ENCODE measurements around the gene WWOX. TPM values are rescaled to one million over a fixed set of nuclear protein-coding genes. Genes with fewer than 3 reads are reported as not detected.
A peak's percentile ranks its signal among the peaks of the same experiment; 100 is the strongest.

WWOX gene
- total RNA-seq, 1 donor from 2014 or later, result 12.6 TPM

- DNase-seq (ENCODE audit: low read depth) (no peak), FAIRE-seq (no peak)
- TF ChIP-seq CTCF (IDR thresholded peaks at IDR 0.05; ENCODE audit: insufficient read depth, low read length, severe bottlenecking), result no peak
- H3K36me3 ChIP-seq (ENCODE audit: control insufficient read depth, insufficient read depth, low read length), result no peaks in the 10 kb centered on the region
- H3K4me3 ChIP-seq (ENCODE audit: low read depth, low read length), result no peak overlapping the region
- no peaks in the 10 kb centered on the region for H3K27me3 ChIP-seq (ENCODE audit: control insufficient read depth, insufficient read depth, low read length)
Observed at GRCh38 chr16:78192734-78193488, 93.5 kb downstream of the WWOX start.

- H3K4me3 ChIP-seq (ENCODE audit: low read depth, low read length), result no peak overlapping the region
- no peak for TF ChIP-seq CTCF (IDR thresholded peaks at IDR 0.05; ENCODE audit: insufficient read depth, low read length, severe bottlenecking)
- H3K36me3 ChIP-seq (ENCODE audit: control insufficient read depth, insufficient read depth, low read length), result no peaks in the 10 kb centered on the region
- DNase-seq (ENCODE audit: low read depth), result no peak
- H3K27me3 ChIP-seq (ENCODE audit: control insufficient read depth, insufficient read depth, low read length), result no peaks in the 10 kb centered on the region
- FAIRE-seq, result peak; percentile 76
Observed at GRCh38 chr16:78194948-78195347, 95.5 kb downstream of the WWOX start.

GRCh38 chr16:78195797-78196196, 96.3 kb downstream of the WWOX start:
- H3K36me3 ChIP-seq (ENCODE audit: control insufficient read depth, insufficient read depth, low read length), result no peaks in the 10 kb centered on the region
- H3K4me3 ChIP-seq (ENCODE audit: low read depth, low read length), result no peak overlapping the region
- FAIRE-seq (no peak), DNase-seq (ENCODE audit: low read depth) (no peak)
- TF ChIP-seq CTCF (IDR thresholded peaks at IDR 0.05; ENCODE audit: insufficient read depth, low read length, severe bottlenecking), result no peak
- no peaks in the 10 kb centered on the region for H3K27me3 ChIP-seq (ENCODE audit: control insufficient read depth, insufficient read depth, low read length)

GRCh38 chr16:78196502-78196901, 97.0 kb downstream of the WWOX start:
- no peak for TF ChIP-seq CTCF (IDR thresholded peaks at IDR 0.05; ENCODE audit: insufficient read depth, low read length, severe bottlenecking)
- Histone ChIP-seq H3K4me3 (ENCODE audit: low read depth, low read length) (no peak overlapping the region), H3K36me3 (ENCODE audit: control insufficient read depth, insufficient read depth, low read length) (no peaks in the 10 kb centered on the region), H3K27me3 (ENCODE audit: control insufficient read depth, insufficient read depth, low read length) (no peaks in the 10 kb centered on the region)
- no peak for FAIRE-seq
- DNase-seq (ENCODE audit: low read depth), result no peak

GRCh38 chr16:78198288-78198687, 98.8 kb downstream of the WWOX start:
- FAIRE-seq (no peak), DNase-seq (ENCODE audit: low read depth) (no peak)
- TF ChIP-seq CTCF (IDR thresholded peaks at IDR 0.05; ENCODE audit: insufficient read depth, low read length, severe bottlenecking), result no peak
- Histone ChIP-seq H3K4me3 (ENCODE audit: low read depth, low read length) (no peak overlapping the region), H3K36me3 (ENCODE audit: control insufficient read depth, insufficient read depth, low read length) (no peaks in the 10 kb centered on the region), H3K27me3 (ENCODE audit: control insufficient read depth, insufficient read depth, low read length) (no peaks in the 10 kb centered on the region)

Measured in bronchial epithelial cell (primary cell).